ENCODE results near the gene ITGAD.

DNA sequence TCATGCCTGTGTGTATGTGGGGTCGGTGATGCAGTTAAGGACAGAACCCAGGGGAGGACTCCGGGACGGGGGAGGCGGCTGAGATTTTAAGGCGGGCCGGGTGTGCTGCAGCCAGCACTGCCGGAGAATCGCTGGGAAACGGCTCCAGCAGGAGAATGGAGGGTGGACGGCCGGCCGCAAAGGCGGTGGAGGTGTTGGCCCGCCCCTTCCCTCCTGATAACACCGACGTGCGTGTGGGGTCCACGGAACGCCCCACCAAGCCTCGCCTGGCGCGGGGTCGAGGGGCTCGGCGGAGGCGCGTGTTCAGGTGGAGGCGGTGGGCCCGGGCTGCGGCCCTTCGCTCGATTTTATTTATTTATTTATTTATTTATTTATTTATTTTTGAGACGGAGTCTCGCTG lies 48.8 kb downstream of the ITGAD start:
- TF ChIP-seq, protein P1, sequence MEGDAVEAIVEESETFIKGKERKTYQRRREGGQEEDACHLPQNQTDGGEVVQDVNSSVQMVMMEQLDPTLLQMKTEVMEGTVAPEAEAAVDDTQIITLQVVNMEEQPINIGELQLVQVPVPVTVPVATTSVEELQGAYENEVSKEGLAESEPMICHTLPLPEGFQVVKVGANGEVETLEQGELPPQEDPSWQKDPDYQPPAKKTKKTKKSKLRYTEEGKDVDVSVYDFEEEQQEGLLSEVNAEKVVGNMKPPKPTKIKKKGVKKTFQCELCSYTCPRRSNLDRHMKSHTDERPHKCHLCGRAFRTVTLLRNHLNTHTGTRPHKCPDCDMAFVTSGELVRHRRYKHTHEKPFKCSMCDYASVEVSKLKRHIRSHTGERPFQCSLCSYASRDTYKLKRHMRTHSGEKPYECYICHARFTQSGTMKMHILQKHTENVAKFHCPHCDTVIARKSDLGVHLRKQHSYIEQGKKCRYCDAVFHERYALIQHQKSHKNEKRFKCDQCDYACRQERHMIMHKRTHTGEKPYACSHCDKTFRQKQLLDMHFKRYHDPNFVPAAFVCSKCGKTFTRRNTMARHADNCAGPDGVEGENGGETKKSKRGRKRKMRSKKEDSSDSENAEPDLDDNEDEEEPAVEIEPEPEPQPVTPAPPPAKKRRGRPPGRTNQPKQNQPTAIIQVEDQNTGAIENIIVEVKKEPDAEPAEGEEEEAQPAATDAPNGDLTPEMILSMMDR (IDR thresholded peaks at IDR 0.05; ENCODE audit: low read depth, low read length): no peak
- no peak for TF ChIP-seq EZH2phosphoT487 (IDR thresholded peaks at IDR 0.05; ENCODE audit: low read depth)

Measured in OCI-LY3 (cell line).